GM11168 (cell line): ENCODE results near the gene PPM1J.

Experiments
- in situ Hi-C: fragments of 300-500 bp; cut with MboI; formaldehyde crosslinking; loops from one replicate; pipeline ENCODE4 v1.12.0; 2022; ENCODE audit warnings: low sequenced_read_pairs; ENCODE audit not compliant: unreplicated experiment

PPM1J gene

DNA sequence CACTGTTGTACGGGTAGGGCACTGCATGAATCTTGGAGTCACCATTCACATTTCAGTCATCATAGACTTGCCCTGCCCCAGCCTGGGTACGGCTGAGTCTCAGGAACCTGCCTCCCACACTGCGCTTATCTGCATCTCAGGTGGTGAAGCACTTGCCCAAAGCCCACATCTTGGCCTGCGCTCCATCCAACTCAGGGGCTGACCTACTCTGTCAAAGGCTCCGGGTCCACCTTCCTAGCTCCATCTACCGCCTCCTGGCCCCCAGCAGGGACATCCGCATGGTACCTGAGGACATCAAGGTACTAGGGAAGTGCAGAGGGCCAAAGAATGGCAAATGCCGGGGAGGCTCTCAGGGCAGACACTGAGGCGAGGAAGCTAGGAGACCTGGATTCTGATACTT is 19.9 kb downstream of the PPM1J start:
- in situ Hi-C loops: no loop called here

DNA sequence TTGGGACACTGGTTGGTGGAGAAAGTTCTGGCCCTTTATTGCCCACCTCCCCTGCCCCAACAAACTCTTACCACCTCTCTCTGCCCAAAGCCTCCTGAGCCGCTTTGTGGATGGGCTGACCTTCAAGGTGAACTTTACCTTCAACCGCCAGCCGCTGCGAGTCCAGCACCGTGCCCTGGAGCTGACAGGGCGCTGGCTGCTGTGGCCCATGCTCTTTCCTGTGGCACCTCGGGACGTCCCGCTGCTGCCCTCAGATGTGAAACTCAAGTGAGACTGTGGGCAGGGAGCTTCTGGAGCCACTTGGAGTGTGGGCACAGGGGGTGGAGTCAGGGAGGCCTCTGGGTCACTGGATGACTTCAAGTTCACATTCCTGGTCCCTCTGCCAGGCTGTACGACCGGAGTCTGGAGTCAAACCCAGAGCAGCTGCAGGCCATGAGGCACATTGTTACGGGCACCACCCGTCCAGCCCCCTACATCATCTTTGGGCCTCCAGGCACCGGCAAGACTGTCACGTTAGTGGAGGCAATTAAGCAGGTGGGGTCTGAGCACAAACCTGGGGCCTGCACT is 20.7 kb downstream of the PPM1J start:
- in situ Hi-C loops: no loop called here

GRCh38 chr1:112693821-112694220 is 21.3 kb downstream of the PPM1J start:
- in situ Hi-C loops: no loop called here

- in situ Hi-C loops: no loop called here
These were observed 22.5 kb downstream of the PPM1J start for GRCh38 chr1:112692681-112693080.

DNA sequence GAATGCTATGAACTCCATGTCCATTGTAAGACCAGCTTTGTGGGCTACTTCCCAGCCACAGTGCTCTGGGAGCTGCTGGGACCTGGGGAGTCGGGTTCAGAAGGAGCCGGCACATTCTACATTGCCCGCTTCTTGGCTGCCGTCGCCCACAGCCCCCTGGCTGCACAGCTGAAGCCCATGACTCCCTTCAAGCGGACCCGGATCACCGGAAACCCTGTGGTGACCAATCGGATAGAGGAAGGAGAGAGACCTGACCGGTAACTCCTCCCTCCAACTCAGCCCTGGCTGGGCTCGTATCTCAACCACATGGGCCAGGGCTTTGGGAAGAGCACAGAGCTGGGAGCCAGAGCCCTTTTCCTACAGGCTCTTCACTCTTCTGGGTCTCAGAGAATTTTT is 25.3 kb downstream of the PPM1J start:
- in situ Hi-C loops: no loop called here

- in situ Hi-C loops: no loop called here
These were observed 25.8 kb downstream of the PPM1J start for GRCh38 chr1:112689196-112689841.

- in situ Hi-C loops: no loop called here
These were observed 26.3 kb downstream of the PPM1J start for GRCh38 chr1:112688781-112689193.

DNA sequence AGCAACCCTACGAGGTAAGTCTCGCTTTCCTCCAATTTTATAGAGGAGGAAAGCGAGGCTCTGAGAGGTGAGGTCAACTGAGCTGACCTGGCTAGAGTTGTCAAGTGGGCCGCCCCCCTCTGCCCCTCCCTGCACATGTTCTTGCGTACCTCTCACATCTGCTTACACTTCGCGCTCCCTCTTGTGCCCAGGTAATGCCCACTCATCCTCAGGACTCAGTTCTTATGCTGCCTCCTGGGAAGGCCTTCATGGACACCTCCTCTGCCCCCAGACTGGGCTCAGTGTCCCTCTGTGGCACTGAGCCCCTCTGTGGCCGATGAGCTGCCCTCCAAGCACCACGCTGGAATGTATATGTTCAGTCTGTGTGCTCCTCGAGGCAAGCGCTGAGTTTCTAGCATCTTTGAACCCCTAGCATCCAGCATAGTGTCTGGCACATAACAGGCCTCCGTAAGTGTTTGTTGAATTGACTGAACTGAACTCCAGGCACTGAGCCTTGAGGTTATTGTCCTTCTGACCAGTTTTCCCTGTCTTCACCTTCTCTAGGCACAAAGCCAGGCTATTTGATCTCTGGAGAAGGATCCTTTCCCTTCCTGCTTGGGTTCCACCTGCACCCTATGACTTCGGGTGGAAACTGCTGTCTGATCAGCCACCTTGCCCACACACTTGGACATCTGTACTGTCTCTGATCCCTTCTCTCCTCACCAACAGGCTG is 27.2 kb downstream of the PPM1J start:
- in situ Hi-C loops: no loop called here

DNA sequence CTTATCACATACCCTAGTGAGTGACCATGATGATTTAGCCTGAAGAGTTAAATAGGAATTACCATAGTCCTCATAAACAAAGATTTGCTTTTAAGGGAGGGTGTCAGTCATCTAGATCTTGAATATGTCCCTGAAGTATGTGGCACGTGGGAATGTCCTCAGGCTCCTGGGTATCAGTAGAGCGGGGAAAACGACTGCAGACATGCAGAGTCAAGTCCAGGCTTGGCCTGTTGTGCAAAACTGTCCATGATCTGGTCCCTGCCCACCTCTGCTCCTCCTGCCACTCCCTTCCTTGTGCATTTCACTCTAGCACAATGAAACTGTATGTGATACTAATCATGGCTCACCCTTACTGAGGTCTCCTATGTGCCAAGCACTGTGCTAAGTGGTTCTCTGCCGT is 27.8 kb downstream of the PPM1J start:
- in situ Hi-C loops: no loop called here

DNA sequence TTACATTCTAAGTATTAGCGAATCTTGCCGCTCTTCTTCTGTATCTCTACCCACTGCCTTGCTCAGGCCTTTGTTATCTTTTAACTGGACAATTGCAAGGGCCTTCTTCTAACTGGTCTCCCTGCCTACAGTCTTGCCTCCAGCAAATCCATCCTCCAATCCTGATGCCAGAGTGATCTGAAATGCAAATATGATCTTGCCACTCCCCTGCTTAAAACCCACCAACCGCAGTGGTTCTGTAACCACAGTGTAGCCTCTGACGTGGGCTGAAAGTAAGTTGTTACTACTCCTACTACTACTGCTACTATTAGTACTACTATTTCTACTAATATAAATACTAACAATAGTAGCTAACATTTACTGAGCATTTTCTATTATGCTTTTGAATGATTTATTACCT is 28.3 kb downstream of the PPM1J start:
- in situ Hi-C loops: no loop called here

GRCh38 chr1:112686417-112686816 is 28.7 kb downstream of the PPM1J start:
- in situ Hi-C loops: no loop called here

GRCh38 chr1:112685913-112686312 is 29.2 kb downstream of the PPM1J start:
- in situ Hi-C loops: no loop called here

- in situ Hi-C loops: no loop called here
These were observed 36.5 kb downstream of the PPM1J start for GRCh38 chr1:112678605-112679004.

- in situ Hi-C loops: no loop called here
These were observed 37.6 kb downstream of the PPM1J start for GRCh38 chr1:112677501-112677900.

- in situ Hi-C loops: no loop called here
These were observed 38.6 kb downstream of the PPM1J start for GRCh38 chr1:112676543-112676942.

DNA sequence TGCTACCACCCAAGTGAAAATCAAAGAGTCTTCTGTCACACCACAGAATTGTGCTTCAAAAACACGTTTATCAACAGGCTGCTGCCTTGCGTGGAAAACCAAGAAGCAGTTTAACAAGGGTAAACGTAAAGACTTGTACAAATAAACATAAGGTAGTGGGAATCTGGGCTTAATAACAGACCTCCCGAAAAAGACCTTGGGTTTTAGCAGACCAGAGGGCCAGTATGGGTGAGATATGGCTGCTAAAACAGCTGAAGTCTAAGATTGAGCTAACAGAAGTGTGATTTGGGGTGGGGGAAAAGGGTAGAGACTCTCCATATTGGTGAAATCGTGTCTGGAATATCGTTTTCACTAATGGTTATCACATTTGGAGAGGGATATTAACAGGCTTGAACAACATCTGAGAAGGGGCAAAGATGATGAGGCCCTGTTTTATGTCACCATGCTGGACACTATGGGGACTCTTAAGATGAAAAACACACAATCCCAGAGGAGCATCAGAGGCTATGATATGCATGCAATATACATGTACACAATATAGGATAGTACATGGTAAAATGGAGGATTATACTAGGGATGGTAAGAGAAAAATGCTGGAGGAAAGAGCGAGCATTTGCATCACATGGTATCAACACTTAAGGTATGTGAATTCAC is 39.3 kb downstream of the PPM1J start:
- in situ Hi-C loops: no loop called here

GRCh38 chr1:112674986-112675727 is 40.0 kb downstream of the PPM1J start:
- in situ Hi-C loops: no loop called here

DNA sequence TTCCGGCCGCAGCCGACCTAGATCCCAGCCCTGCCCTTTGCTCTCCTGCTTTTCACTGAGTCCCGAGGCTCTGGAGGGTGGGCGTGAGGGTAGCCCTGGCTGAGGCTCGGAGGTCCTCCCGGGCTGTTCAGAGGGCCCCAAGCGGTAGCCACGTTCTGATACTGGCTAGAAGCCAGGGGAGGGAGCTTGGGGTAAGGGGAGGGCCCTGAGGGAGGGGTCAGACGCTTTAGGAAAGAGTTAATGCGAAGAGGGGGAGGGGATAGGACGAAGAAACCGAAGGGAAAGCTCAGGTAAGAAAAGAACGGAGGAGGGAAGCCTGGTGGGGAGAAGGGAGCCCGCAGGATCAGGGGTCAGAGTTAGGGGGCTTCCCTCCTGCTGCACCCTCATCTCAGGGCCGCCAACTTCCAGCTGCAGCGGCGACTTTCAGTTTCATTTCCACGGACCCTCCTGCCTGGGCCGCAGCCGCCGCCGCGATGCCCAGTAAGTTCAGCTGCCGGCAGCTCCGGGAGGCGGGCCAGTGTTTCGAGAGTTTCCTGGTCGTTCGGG is 40.6 kb downstream of the PPM1J start, which contains the start of gene MOV10:
Gene MOV10 (plus strand): TSS at position 220 of the 546 bp plus-strand sequence. CDS start 254 bp downstream, at position 474.
- in situ Hi-C loops: no loop called here

DNA sequence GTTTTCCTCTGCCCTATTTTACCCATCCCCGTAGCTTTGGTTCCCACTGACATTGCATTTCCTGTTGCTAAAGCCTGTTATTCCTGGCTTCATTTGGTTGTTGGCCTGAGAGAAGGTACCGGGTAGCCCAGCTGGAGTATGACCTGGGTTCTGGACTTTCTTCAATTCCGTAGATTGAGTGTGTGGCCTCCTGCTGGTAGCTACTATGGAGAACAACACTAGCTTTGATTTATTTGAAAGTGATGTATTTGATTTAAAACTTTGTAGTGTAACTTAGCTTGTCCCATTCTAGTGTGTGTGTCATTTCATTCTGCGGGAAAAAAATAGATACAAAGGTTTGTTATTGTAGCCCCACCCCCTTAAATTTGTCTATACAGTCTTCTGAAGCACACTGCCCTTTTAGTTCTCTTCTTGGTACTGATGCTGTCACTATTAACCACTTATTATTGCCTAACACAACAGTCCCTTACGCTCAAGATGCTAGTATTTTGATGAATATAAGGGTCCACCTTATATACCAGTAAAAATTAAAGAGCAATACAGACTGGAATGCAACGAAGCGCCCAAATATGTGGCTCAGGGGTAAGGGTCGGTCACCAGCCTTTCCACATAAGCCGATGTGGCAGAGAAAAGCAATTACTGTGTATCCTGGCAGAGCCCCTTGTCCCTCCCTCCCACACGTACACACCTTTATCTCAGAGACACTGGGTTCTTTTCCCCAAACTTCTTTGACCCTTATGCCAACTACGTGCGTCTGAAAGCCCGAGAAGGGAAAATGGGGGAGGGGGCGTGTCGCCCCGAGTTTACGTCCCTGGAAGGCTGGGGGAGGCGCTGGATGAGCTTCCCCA is 41.3 kb downstream of the PPM1J start:
- in situ Hi-C loops: no loop called here
